ENCODE results near the gene ACP4. TPM values are rescaled to one million over a fixed set of nuclear protein-coding genes. Genes with fewer than 3 reads are reported as not detected.

The ACP4 gene
- polyA plus RNA-seq, 3 donors = not detected

GRCh38 chr19:50822661-50823208 lies 32.5 kb downstream of the ACP4 start:
- no peaks in the 10 kb centered on the region for H3K36me3 ChIP-seq (replicated peaks in 1 of 2; ENCODE audit: control insufficient read depth in 1 of 2, insufficient read depth in 2 of 2, low read length in 2 of 2)
- H3K4me3 ChIP-seq (replicated peaks in 1 of 3; ENCODE audit: low read depth in 2 of 3, low read length in 3 of 3) = no peak overlapping the region
- H3K4me3 Mint-ChIP-seq = peak overlapping the region in 1 of 2 donors; percentile 19
- no peak for DNase-seq
- H3K27me3 ChIP-seq (ENCODE audit: control insufficient read depth in 2 of 2, insufficient read depth in 2 of 2, low read length in 2 of 2) = peaks cover 0 to 36% of the 10 kb centered on the region in 2 donors
- no peaks in the 10 kb centered on the region for H4K20me1 ChIP-seq (ENCODE audit: insufficient read depth, low read length)
- 78% methylated on average over 6 of the region's 7 CpGs for WGBS (ENCODE audit: insufficient coverage)
- peaks cover 21 to 26% of the 10 kb centered on the region in 2 donors for H3K4me1 ChIP-seq (ENCODE audit: control insufficient read depth in 1 of 2, insufficient read depth in 2 of 2, low read length in 2 of 2)
- no peaks in the 10 kb centered on the region for H3K9me3 ChIP-seq (replicated peaks in 1 of 2; ENCODE audit: control insufficient read depth in 1 of 2, insufficient read depth in 1 of 2, low read length in 2 of 2)
- H3K9me3 Mint-ChIP-seq = peaks cover 0 to 9% (median 5%) of the 10 kb centered on the region in 7 donors
- H3K27ac Mint-ChIP-seq = peak overlapping the region in 1 of 7 donors; percentile 10
- H3K4me1 Mint-ChIP-seq = peaks cover 29% of the 10 kb centered on the region
- peaks cover 0 to 3% of the 10 kb centered on the region in 2 donors for H3K36me3 Mint-ChIP-seq
- intact Hi-C loops (cut with micrococcal nuclease) = no loop called here
- peaks cover 57 to 63% (median 62%) of the 10 kb centered on the region in 3 donors for H3K27me3 Mint-ChIP-seq (ENCODE audit: low read depth in 3 of 3)
- H3K9ac ChIP-seq (ENCODE audit: insufficient read depth, low read length, poor library complexity, severe bottlenecking) = no peak overlapping the region
- TF ChIP-seq CTCF (IDR thresholded peaks at IDR 0.05) = no peak
- no peak overlapping the region for H2AFZ ChIP-seq (ENCODE audit: insufficient read depth, low read depth, low read length, poor library complexity, severe bottlenecking)
- no peak overlapping the region for H3K27ac ChIP-seq (ENCODE audit: low read depth in 1 of 2, low read length in 2 of 2)
- no peak overlapping the region for H3K4me2 ChIP-seq (replicated peaks; ENCODE audit: extremely low read depth, low read length, poor library complexity, severe bottlenecking)
- H3K79me2 ChIP-seq (ENCODE audit: insufficient read depth, low read length) = no peaks in the 10 kb centered on the region

GRCh38 chr19:50823389-50824042 lies 33.3 kb downstream of the ACP4 start, which contains the start of gene KLK1:
Gene KLK1 (minus strand): TSS chr19:50823787. CDS start chr19:50823748, 39 bp downstream.
- Mint-ChIP-seq H3K36me3 (peaks cover 0 to 3% of the 10 kb centered on the region in 2 donors), H3K4me1 (peaks cover 23% of the 10 kb centered on the region), H3K27ac (no peak within 1 kb of the TSS), H3K27me3 (ENCODE audit: low read depth in 3 of 3) (peaks cover 53 to 55% (median 55%) of the 10 kb centered on the region in 3 donors), H3K9me3 (peaks cover 0 to 9% (median 4%) of the 10 kb centered on the region in 7 donors), H3K4me3 (no peak within 1 kb of the TSS)
- H3K36me3 ChIP-seq (replicated peaks in 1 of 2; ENCODE audit: control insufficient read depth in 1 of 2, insufficient read depth in 2 of 2, low read length in 2 of 2) = no peaks in the 10 kb centered on the region
- no peaks in the 10 kb centered on the region for H4K20me1 ChIP-seq (ENCODE audit: insufficient read depth, low read length)
- no peaks in the 10 kb centered on the region for H3K9me3 ChIP-seq (replicated peaks in 1 of 2; ENCODE audit: control insufficient read depth in 1 of 2, insufficient read depth in 1 of 2, low read length in 2 of 2)
- intact Hi-C loops (cut with micrococcal nuclease) = no loop called here
- H3K79me2 ChIP-seq (ENCODE audit: insufficient read depth, low read length) = no peaks in the 10 kb centered on the region
- no peak within 1 kb of the TSS for H3K27ac ChIP-seq (ENCODE audit: low read depth in 1 of 2, low read length in 2 of 2)
- no peak within 1 kb of the TSS for H3K9ac ChIP-seq (ENCODE audit: insufficient read depth, low read length, poor library complexity, severe bottlenecking)
- no peak within 1 kb of the TSS for H3K4me2 ChIP-seq (replicated peaks; ENCODE audit: extremely low read depth, low read length, poor library complexity, severe bottlenecking)
- TF ChIP-seq CTCF (IDR thresholded peaks at IDR 0.05) = no peak
- H3K4me1 ChIP-seq (ENCODE audit: control insufficient read depth in 1 of 2, insufficient read depth in 2 of 2, low read length in 2 of 2) = peaks cover 13 to 18% of the 10 kb centered on the region in 2 donors
- WGBS (ENCODE audit: insufficient coverage) = 90% methylated on average over 6 of the region's 14 CpGs
- H2AFZ ChIP-seq (ENCODE audit: insufficient read depth, low read depth, low read length, poor library complexity, severe bottlenecking) = no peak within 1 kb of the TSS
- H3K27me3 ChIP-seq (ENCODE audit: control insufficient read depth in 2 of 2, insufficient read depth in 2 of 2, low read length in 2 of 2) = peaks cover 0 to 32% of the 10 kb centered on the region in 2 donors
- no peak within 1 kb of the TSS for H3K4me3 ChIP-seq (replicated peaks in 1 of 3; ENCODE audit: low read depth in 2 of 3, low read length in 3 of 3)
- no peak for DNase-seq

Data from CD14-positive monocyte (primary cell).